ENCODE measurements around the gene ZNF157. TPM values are rescaled to one million over a fixed set of nuclear protein-coding genes. Genes with fewer than 3 reads are reported as not detected.
"Not testable (repeated sequence)": the region's sequence is repeated elsewhere in the genome, so short reads cannot be mapped to it uniquely, and the experiment has no call there.

ZNF157 gene
- 0.34 and 0.49 TPM in 2 replicates for total RNA-seq

DNA sequence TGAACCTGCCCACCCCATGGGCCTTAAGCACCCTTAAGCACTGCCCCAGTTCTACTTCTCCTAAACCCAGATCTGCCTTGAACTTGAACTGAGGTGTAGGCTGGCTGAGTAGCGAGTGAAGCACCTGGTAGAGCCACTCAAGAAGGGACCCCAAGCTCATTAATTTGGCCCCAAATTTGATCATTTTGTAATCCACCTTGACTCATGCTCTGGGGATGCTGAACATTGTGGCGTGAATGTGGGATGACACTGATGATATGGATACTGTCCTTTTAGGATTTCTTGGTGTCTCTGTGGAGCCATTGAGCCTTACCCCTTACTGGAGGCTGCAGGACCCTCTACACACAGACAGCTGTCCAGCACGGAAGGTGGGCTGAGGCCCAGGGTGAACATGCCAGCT lies at the start of gene ZNF157:
TSS of gene ZNF157 (plus strand) at position 301 of the 400 bp plus-strand sequence. CDS start at position 392, 91 bp downstream.
- no peak within 1 kb of the TSS for H3K4me3 Mint-ChIP-seq
- H3K36me3 Mint-ChIP-seq (ENCODE audit: low read depth), result peaks cover 2% of the 10 kb centered on the region
- H3K4me1 Mint-ChIP-seq (ENCODE audit: low read depth), result peaks cover 8% of the 10 kb centered on the region
- intact Hi-C loops (cut with micrococcal nuclease), result no loop called here
- peaks cover 2% of the 10 kb centered on the region for H3K27me3 Mint-ChIP-seq (ENCODE audit: insufficient read depth)
- DNase-seq (ENCODE audit: low spot score), result no peak
- no peak within 1 kb of the TSS for H3K27ac Mint-ChIP-seq
- H3K9me3 Mint-ChIP-seq, result peaks cover 6% of the 10 kb centered on the region

DNA sequence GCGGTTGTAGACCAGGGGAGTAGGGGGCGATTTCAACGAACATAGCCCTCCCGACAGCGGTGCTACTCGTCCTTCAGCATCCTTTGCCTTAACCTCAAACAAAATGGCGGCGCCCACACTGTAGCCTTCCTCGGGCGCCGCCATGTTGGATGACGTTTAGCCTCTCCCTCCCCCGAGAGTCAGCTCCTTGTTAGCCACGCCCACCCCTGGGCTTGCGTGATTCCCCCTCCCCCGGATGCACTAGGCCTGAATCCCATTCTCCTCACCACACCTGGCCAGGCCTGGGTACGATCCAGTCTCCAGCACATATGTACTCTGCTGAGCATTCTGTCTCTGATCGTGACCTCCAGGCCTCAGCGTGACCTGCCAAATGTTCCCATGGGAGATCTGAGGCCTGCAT lies 49.0 kb upstream of the ZNF157 start:
- Mint-ChIP-seq H3K4me1 (ENCODE audit: low read depth) (no peaks in the 10 kb centered on the region), H3K9me3 (no peaks in the 10 kb centered on the region), H3K27ac (no peak overlapping the region), H3K4me3 (no peak overlapping the region), H3K36me3 (ENCODE audit: low read depth) (no peaks in the 10 kb centered on the region), H3K27me3 (ENCODE audit: insufficient read depth) (no peaks in the 10 kb centered on the region)
- intact Hi-C loops (cut with micrococcal nuclease), result no loop called here
- no peak for DNase-seq (ENCODE audit: low spot score)

DNA sequence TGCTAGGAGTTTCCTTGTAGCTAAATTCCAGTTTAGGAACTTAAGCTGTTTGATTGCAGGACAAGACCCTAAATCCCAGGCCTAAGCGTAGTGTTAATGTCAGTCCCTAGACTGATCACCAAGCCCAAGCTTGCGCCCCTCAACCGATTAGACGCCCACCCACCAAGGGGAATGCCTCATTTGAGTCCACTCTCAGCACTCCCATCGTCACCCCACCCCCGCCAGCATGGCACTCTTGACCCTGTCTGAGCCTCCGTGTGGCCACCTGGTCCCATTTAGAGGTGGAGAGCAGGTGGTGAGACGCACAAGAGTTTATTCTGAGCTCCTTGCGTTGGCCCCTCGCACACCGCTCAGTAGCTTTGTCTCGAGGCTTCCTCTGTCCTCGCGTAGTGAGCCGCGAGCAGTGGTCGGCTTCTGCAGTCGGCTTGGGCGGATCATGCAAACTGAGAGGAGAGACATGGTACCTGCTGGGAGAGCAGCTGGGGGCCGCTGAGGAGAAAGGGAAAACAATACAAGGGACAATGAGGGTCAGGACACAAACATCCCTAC lies 48.5 kb upstream of the ZNF157 start:
- Mint-ChIP-seq H3K4me3 (no peak overlapping the region), H3K9me3 (no peaks in the 10 kb centered on the region), H3K36me3 (ENCODE audit: low read depth) (no peaks in the 10 kb centered on the region), H3K4me1 (ENCODE audit: low read depth) (no peaks in the 10 kb centered on the region), H3K27ac (no peak overlapping the region), H3K27me3 (ENCODE audit: insufficient read depth) (no peaks in the 10 kb centered on the region)
- intact Hi-C loops (cut with micrococcal nuclease), result no loop called here
- DNase-seq (ENCODE audit: low spot score), result no peak

DNA sequence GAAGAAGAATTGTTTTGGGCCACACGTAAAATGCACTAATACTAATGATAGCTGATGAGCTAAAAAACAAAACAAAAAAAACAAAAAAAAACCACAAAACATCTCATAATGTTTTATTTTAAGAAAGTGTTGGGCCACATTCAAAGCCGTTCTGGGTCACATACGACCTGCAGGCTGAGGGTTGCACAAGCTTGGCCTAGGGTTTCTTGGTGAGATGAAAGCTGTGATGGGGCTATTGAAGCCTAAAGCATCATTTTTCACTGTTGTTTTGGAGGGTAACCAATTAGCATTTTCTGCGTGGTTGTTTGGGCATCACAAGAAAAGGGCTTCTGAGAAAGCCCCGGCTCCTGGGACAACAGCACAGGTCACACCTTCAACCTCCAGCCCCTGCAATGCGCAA lies 42.5 kb upstream of the ZNF157 start:
- no peak for DNase-seq (ENCODE audit: low spot score)
- no peak overlapping the region for H3K27ac Mint-ChIP-seq
- no peaks in the 10 kb centered on the region for H3K4me1 Mint-ChIP-seq (ENCODE audit: low read depth)
- peaks cover 1% of the 10 kb centered on the region for H3K27me3 Mint-ChIP-seq (ENCODE audit: insufficient read depth)
- intact Hi-C loops (cut with micrococcal nuclease), result no loop called here
- H3K9me3 Mint-ChIP-seq, result no peaks in the 10 kb centered on the region
- H3K36me3 Mint-ChIP-seq (ENCODE audit: low read depth), result no peaks in the 10 kb centered on the region
- H3K4me3 Mint-ChIP-seq, result no peak overlapping the region

DNA sequence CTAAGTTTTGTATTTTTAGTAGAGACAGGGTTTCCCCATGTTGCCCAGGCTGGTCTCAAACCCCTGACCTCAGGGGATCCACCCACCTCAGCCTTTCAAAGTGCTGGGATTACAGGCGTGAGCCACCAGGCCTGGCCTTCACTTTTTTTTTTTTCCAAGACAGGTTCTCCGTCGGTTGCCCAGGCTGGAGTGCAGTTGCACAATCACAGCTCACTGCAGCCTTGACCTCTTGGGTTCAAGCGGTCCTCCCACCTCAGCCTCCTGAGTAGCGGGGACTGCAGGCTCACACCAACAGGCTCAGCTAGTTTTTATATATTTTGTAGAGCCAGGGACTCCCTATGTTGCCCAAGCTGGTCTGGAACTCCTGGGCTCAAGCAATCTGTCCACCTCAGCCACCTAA lies 37.6 kb upstream of the ZNF157 start:
- DNase-seq (ENCODE audit: low spot score); H3K27me3 Mint-ChIP-seq (ENCODE audit: insufficient read depth); intact Hi-C loops (cut with micrococcal nuclease); H3K9me3 Mint-ChIP-seq; H3K36me3 Mint-ChIP-seq (ENCODE audit: low read depth); H3K4me1 Mint-ChIP-seq (ENCODE audit: low read depth); H3K27ac Mint-ChIP-seq; H3K4me3 Mint-ChIP-seq: not testable (repeated sequence)

DNA sequence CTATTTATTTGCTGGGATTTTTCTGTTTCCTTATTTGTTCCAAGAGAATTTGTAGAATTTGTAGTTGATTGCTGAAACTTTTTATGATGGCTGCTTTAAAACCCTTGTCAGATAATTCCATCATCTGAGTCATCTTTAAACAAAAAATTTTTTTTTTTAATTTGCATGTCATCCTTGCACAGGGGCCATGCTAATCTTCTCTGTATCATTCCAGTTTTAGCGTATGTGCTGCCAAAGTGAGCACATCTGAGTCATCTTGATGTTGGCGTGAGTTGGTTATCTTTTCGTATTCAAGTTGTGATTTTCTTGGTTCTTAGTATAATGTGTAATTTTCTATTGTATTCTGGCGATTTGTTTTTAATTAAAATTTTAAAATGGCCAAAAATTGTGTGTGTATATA lies 18.7 kb upstream of the ZNF157 start:
- intact Hi-C loops (cut with micrococcal nuclease), result no loop called here
- Mint-ChIP-seq H3K27ac (no peak overlapping the region), H3K36me3 (ENCODE audit: low read depth) (no peaks in the 10 kb centered on the region), H3K9me3 (no peaks in the 10 kb centered on the region), H3K4me1 (ENCODE audit: low read depth) (no peaks in the 10 kb centered on the region), H3K27me3 (ENCODE audit: insufficient read depth) (no peaks in the 10 kb centered on the region), H3K4me3 (no peak overlapping the region)
- DNase-seq (ENCODE audit: low spot score), result no peak

DNA sequence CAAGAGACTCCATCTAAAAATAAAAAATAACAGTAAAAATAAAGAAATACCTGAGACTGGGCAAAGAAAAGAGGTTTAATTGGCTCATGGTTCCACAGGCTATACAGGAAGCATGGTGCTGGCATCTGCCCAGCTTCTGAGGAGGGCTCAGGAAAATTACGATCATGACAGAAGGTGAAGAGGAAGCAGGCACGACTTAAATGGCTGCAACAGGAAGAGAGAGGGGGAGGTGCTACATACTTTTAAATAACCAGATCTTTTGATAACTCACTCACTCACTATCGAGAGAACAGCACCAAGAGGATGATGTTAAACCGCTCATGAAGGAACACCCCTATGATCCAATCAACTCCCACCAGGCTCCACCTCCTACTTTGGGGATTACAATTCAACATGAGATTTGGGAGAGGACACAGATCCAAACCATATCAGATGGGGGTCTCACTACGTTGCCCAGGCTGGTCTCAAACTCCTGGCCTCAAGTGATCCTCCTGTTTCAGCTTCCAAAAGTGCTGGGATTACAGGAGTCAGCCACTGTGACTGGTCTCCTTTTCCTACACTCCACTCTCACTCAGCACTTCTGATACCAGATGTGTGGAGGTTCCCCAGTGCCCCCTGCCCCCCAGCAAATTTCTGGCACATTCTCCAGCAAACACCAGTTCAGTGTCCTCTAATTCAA lies 11.9 kb upstream of the ZNF157 start:
- no peaks in the 10 kb centered on the region for H3K9me3 Mint-ChIP-seq
- no peaks in the 10 kb centered on the region for H3K36me3 Mint-ChIP-seq (ENCODE audit: low read depth)
- peak overlapping the region; percentile 3 for H3K27ac Mint-ChIP-seq
- peaks cover 3% of the 10 kb centered on the region for H3K4me1 Mint-ChIP-seq (ENCODE audit: low read depth)
- peak overlapping the region; percentile 19 for H3K4me3 Mint-ChIP-seq
- no peak for DNase-seq (ENCODE audit: low spot score)
- intact Hi-C loops (cut with micrococcal nuclease), result no loop called here
- H3K27me3 Mint-ChIP-seq (ENCODE audit: insufficient read depth), result no peaks in the 10 kb centered on the region

DNA sequence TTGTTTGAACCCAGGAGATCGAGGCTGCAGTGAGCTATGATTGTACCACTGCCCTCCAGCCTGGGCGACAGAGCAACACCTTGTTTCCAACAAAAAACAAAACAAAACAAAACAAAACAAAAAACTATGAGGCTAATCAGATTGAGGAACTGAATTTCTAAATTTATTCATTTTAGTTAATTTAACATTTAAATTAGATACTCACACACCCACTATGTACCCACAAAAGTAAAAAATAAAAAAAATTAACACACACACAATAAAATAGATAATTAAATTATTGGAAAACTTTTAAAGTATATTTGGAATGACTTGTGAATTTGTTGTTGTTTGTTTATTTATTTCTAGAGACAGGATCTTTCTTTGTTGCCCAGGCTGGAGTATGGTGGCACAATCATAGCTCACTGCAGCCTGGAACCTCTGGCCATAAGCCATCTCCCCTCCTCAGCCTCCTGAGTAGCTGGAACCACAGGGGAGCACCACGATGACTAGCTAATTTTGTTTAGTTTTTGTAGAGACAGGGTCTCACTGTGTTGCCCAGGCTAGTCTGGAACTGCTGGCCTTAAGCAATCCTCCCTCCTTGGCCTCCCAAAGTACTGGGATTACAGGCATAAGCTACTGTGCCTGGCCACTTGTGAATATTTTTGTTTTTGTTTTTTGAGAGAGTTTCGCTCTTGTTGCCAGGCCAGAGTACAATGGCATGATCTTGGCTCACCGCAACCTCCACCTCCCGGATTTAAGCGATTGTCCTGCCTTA lies 9.8 kb upstream of the ZNF157 start:
- intact Hi-C loops (cut with micrococcal nuclease), result no loop called here
- H3K27ac Mint-ChIP-seq, result no peak overlapping the region

DNA sequence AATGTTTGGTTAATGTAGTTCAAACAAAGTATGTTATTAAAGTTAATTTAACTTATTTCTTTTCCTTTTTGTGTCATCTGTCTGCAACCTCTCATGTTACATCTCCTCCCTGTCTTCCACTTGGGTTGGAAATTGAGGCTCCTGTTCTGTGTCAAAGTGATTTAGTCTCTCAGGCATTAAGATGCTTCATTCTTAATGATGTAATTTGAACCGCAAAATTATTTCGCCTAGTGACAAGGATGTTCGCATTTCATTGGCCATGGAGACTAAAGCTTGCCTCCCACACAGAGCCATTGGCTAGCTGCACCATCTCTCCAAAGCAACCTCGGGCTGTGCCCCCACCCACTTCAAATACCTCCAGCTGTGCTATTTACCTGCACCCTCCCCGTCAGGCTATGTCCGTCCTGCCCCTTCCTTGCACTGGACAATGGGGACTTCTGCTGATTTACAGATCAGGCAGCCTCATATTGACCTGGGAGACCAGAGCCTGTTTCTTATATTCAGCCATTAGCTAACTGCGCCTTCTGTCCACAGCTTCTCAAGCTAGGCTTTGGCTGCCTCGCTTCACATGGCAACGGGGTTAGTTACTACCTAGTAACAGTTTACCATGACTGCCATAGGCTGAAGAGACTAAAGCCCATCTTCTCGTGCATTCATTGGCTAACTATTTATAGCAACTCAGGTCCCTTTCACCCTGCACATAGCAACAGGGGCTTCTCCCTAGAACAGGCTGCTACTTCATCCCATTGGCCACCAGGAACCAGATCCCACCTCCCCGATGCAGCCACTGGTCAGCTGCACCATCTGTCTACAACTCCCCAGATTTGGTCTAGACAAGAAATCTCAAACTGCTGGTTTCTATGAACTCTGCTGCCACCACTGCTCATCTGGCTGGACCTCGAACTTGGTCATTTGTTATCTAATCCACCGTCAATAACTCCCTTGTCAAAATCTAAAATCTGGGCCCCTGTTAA lies 8.6 kb upstream of the ZNF157 start:
- no peak overlapping the region for H3K27ac Mint-ChIP-seq
- intact Hi-C loops (cut with micrococcal nuclease), result no loop called here
- H3K4me3 Mint-ChIP-seq, result no peak overlapping the region
- peaks cover 11% of the 10 kb centered on the region for H3K4me1 Mint-ChIP-seq (ENCODE audit: low read depth)
- H3K36me3 Mint-ChIP-seq (ENCODE audit: low read depth), result peaks cover 2% of the 10 kb centered on the region
- DNase-seq (ENCODE audit: low spot score), result no peak
- H3K9me3 Mint-ChIP-seq, result peaks cover 6% of the 10 kb centered on the region
- no peaks in the 10 kb centered on the region for H3K27me3 Mint-ChIP-seq (ENCODE audit: insufficient read depth)

More for the DNA sequence above, 9.8 kb upstream of the ZNF157 start:
- no peaks in the 10 kb centered on the region for H3K9me3 Mint-ChIP-seq
- no peaks in the 10 kb centered on the region for H3K36me3 Mint-ChIP-seq (ENCODE audit: low read depth)
- no peak for DNase-seq (ENCODE audit: low spot score)
- H3K4me3 Mint-ChIP-seq, result no peak overlapping the region
- no peaks in the 10 kb centered on the region for H3K27me3 Mint-ChIP-seq (ENCODE audit: insufficient read depth)
- peaks cover 3% of the 10 kb centered on the region for H3K4me1 Mint-ChIP-seq (ENCODE audit: low read depth)

DNA sequence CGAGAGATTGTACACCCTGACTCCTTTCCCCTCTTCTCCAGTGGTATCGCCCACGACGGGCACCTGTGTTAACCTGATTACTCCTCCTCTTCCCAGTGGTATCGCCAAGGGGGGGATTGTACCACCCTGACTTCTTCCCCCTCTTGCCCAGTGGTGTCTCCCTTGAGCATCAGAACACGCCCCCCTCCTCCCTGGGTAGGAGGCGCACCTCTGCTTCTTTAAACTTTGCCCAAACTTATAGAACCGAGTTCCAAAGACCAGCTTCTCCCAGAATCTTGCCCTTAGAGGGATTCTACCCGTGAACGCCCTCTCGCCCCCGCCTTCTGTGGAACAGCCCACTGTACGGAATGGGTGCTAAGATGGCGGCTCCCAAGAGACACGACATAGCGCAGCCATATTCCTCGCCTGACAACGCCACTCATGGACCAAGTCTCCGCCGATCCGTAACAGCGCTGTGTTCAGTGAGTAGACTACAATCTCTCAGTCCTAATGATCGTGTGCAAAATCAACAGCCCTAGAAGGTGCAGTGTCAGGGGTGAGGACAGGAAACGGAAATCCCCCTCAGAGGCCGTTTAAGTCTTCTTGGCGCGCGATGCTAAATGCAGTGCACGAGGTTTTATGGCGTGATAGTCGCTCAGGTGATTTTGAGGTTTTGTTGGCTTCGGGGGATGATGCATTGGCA lies 4.2 kb upstream of the ZNF157 start:
- Mint-ChIP-seq H3K4me1 (ENCODE audit: low read depth) (peaks cover 11% of the 10 kb centered on the region), H3K4me3 (peak overlapping the region; percentile 89), H3K36me3 (ENCODE audit: low read depth) (peaks cover 2% of the 10 kb centered on the region), H3K27ac (peak overlapping the region; percentile 86), H3K9me3 (peaks cover 6% of the 10 kb centered on the region), H3K27me3 (ENCODE audit: insufficient read depth) (peaks cover 2% of the 10 kb centered on the region)
- DNase-seq (ENCODE audit: low spot score), result peak; percentile 51
- intact Hi-C loops (cut with micrococcal nuclease), result loop anchor here (1.0 to 2.0 kb wide), 2 partner anchors 19 to 173 kb away; partner anchors contain the start of gene UBA1

DNA sequence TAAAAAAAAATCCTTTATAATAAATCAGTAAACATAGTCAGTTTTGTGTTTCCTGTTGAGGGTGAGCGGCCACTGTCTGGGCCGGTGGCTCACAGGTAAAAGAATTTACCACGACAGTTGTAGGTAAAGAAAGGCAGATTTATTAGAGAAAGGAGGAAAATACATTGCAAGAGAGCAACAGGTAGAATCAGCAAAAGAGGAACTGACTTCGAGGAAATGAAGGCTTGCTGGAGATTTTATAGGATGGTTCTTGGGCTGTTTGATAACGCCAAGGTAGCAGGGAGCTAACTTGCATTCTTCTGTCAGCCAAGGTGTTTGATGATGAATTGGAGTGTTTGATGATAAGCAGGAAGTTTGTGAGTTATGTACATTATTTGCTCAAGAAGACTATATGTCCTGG lies 2.8 kb downstream of the ZNF157 start:
- H3K4me3 Mint-ChIP-seq, result no peak overlapping the region
- intact Hi-C loops (cut with micrococcal nuclease), result no loop called here
- H3K4me1 Mint-ChIP-seq (ENCODE audit: low read depth), result no peaks in the 10 kb centered on the region
- H3K9me3 Mint-ChIP-seq, result no peaks in the 10 kb centered on the region
- no peaks in the 10 kb centered on the region for H3K36me3 Mint-ChIP-seq (ENCODE audit: low read depth)
- no peak overlapping the region for H3K27ac Mint-ChIP-seq
- no peak for DNase-seq (ENCODE audit: low spot score)
- H3K27me3 Mint-ChIP-seq (ENCODE audit: insufficient read depth), result no peaks in the 10 kb centered on the region

DNA sequence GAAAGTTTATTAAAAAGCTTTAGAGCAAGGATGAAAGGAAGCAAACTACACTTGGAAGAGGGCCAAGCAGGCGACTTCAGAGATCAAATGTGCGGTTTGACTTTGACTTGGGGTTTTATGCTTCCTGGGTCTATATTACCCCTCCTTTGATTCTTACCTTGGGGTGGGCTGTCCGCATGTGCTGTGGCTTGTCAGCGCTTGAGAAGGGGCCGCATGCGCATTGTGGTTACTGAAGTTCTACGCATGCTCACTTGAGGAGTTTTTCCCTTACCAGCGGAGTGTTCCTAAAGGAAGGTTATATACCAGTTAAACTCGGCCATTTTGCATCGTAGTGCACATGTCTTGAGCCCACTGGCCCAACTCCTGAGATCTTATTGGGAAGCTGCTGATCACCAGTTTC lies 9.9 kb downstream of the ZNF157 start:
- no peaks in the 10 kb centered on the region for H3K9me3 Mint-ChIP-seq
- no peaks in the 10 kb centered on the region for H3K36me3 Mint-ChIP-seq (ENCODE audit: low read depth)
- H3K4me1 Mint-ChIP-seq (ENCODE audit: low read depth), result peaks cover 12% of the 10 kb centered on the region
- intact Hi-C loops (cut with micrococcal nuclease), result loop anchor here (5.0 to 10.0 kb wide), 2 partner anchors 102 to 645 kb away; partner anchors contain the start of gene ZNF41
- peak; percentile 5 for DNase-seq (ENCODE audit: low spot score)
- no peak overlapping the region for H3K27ac Mint-ChIP-seq
- no peaks in the 10 kb centered on the region for H3K27me3 Mint-ChIP-seq (ENCODE audit: insufficient read depth)
- peak overlapping the region; percentile 59 for H3K4me3 Mint-ChIP-seq

Data from activated T-helper 1 cell treated with anti-CD3 and anti-CD28 coated beads, Interleukin-12 subunit alpha, Interleukin-12 subunit beta, Interleukin-2, Interleukin-4 antibody, amounts not matched to agents 30 ng/mL and 10 ng/mL and 1 ng/mL, durations not matched to agents 14 hours and 24 hours and 36 hours (primary cell).